Adrenal gland (tissue), 5 donors: Measurements from ENCODE around the gene SOX1.

Experiments
- POLR2A ChIP-seq, 2 donors: fragments of 450-650 bp; IDR thresholded peaks; one replicate each; pipeline ENCODE4 v1.6.1; 2017; ENCODE audit warnings: antibody characterized with exemption in 2 of 2, mild to moderate bottlenecking in 2 of 2, moderate library complexity in 1 of 2
- TF ChIP-seq, protein P1 (sequence below), 6 experiments: fragments of 450-650 bp in 4 of 6; fragments of 200-600 bp in 2 of 6; sonication (generic) in 1 of 6; IDR thresholded peaks; 1 replicate in 5 of 6; 2 replicates in 1 of 6; pipeline versions ENCODE4 v1.5.1 to v1.8.0; 2016 to 2021; ENCODE audit warnings: antibody characterized with exemption in 6 of 6, mild to moderate bottlenecking in 2 of 6, moderate library complexity in 1 of 6
- donor health status: DM: no; HTN: no; CAD: no.

DNA sequence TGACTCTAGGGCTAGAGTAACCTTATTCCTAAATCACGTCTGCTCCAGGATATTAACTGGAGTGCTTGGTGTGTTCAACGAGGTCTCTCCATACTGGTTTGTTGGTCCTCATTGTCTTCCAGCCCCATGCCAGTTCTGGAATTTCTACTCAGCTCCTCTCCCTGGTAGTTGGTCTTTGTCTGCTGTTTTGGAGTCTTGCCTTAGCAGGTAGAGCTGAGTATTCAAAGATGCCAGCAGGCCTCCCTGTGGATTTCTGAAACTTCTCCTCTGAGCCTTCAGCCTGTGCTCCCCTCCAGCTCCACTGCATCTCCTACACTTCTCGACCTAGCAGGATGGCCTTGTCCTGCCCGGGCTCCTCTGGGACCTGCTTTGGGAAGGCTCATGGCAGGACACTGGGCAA is 25.5 kb downstream of the SOX1 start:
- TF ChIP-seq, protein P1, sequence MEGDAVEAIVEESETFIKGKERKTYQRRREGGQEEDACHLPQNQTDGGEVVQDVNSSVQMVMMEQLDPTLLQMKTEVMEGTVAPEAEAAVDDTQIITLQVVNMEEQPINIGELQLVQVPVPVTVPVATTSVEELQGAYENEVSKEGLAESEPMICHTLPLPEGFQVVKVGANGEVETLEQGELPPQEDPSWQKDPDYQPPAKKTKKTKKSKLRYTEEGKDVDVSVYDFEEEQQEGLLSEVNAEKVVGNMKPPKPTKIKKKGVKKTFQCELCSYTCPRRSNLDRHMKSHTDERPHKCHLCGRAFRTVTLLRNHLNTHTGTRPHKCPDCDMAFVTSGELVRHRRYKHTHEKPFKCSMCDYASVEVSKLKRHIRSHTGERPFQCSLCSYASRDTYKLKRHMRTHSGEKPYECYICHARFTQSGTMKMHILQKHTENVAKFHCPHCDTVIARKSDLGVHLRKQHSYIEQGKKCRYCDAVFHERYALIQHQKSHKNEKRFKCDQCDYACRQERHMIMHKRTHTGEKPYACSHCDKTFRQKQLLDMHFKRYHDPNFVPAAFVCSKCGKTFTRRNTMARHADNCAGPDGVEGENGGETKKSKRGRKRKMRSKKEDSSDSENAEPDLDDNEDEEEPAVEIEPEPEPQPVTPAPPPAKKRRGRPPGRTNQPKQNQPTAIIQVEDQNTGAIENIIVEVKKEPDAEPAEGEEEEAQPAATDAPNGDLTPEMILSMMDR (IDR thresholded peaks at IDR 0.05): no peak
- TF ChIP-seq POLR2A (IDR thresholded peaks at IDR 0.05): no peak
